AG10803 (cell line): ENCODE measurements around the gene CLOCK.
"Not testable (repeated sequence)": the region's sequence is repeated elsewhere in the genome, so short reads cannot be mapped to it uniquely, and the experiment has no call there.

ENCODE experiments used
- DNase-seq: peaks from one replicate; pipeline ENCODE4 v3.0.0; 2010; ENCODE audit warnings: low read depth
- H3K4me3 ChIP-seq: 2 replicates; pipeline ENCODE4 v1.5.1; 2011; ENCODE audit warnings: mild to moderate bottlenecking, low read length, control low read depth
- TF ChIP-seq, protein P1 (sequence below): conservative IDR thresholded peaks from 2 replicates; pipeline ENCODE4 v1.5.1; 2011; ENCODE audit warnings: mild to moderate bottlenecking, low read length, control low read depth, inconsistent platforms

The CLOCK gene

DNA sequence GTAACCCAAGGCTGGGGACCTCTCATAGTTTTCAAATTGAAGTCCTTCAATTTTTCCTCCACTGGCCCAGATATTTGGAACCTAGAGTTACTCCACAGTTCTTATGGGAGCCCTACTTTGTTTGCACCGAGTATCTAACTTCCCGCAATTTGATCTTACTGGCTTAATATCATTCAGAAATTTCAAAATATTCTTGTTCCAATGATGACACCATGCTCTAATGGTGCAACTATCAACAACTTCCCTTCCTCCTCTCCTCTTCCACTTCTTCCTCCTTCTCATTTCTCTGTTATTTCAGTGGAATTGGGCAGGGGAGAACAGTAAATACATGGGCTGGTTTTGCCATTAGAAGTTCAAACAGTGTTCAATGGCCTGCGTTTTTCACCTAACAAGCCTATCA is 25.1 kb upstream of the CLOCK start:
- TF ChIP-seq, protein P1, sequence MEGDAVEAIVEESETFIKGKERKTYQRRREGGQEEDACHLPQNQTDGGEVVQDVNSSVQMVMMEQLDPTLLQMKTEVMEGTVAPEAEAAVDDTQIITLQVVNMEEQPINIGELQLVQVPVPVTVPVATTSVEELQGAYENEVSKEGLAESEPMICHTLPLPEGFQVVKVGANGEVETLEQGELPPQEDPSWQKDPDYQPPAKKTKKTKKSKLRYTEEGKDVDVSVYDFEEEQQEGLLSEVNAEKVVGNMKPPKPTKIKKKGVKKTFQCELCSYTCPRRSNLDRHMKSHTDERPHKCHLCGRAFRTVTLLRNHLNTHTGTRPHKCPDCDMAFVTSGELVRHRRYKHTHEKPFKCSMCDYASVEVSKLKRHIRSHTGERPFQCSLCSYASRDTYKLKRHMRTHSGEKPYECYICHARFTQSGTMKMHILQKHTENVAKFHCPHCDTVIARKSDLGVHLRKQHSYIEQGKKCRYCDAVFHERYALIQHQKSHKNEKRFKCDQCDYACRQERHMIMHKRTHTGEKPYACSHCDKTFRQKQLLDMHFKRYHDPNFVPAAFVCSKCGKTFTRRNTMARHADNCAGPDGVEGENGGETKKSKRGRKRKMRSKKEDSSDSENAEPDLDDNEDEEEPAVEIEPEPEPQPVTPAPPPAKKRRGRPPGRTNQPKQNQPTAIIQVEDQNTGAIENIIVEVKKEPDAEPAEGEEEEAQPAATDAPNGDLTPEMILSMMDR = no peak
- no peak overlapping the region for H3K4me3 ChIP-seq
- no peak for DNase-seq

DNA sequence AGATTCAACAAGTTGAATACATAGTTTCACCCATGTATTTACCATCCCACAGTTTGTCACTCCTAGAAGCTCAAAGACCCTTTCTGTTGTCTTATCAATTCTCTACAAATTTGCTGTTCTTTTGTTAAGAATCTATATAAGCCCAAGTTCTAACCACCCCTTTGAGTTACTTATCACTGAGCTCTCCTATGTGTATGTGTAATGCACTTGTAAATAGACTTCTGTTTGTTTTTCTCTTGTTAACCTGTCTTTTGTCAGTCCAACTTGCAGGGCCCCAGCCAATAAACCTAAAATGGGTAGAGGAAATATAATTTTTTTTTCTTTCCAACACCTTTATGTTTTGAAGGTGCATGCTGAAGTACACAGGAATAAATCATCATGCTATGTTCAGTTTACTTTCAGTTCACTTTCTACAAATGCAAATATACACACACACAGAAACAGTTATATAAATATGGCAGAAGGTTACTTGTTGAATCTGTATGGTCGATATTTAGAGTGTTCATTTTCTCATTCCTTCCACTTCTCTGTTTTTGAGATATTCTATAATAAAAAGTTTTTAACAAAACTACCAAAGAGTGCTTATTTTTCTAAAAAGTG is 22.3 kb upstream of the CLOCK start:
- H3K4me3 ChIP-seq = no peak overlapping the region
- DNase-seq = no peak
- TF ChIP-seq, protein P1 = no peak

- TF ChIP-seq, protein P1 = no peak
- DNase-seq = no peak
- H3K4me3 ChIP-seq = no peak overlapping the region
Measured at GRCh38 chr4:55561889-55562288, 15.2 kb upstream of the CLOCK start.

DNA sequence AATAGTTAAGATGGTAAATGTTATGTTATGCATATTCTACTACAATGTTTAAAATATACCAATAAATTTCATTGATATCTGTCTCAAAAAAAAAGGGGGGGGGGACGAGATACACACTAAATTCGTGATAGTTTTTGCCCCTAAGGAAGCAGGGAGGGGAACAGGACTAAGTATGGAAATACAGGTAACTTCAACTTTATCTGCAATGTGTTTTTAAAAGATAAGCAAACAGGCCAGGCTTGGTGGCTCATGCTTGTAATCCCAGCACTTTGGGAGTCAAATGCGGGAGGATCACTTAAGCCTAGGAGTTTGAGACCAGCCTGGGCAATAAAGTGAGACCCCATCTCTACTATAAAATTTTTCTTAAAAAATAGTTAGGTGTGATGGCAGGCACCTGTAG is 13.4 kb upstream of the CLOCK start:
- TF ChIP-seq, protein P1 = no peak
- DNase-seq = no peak
- no peak overlapping the region for H3K4me3 ChIP-seq

DNA sequence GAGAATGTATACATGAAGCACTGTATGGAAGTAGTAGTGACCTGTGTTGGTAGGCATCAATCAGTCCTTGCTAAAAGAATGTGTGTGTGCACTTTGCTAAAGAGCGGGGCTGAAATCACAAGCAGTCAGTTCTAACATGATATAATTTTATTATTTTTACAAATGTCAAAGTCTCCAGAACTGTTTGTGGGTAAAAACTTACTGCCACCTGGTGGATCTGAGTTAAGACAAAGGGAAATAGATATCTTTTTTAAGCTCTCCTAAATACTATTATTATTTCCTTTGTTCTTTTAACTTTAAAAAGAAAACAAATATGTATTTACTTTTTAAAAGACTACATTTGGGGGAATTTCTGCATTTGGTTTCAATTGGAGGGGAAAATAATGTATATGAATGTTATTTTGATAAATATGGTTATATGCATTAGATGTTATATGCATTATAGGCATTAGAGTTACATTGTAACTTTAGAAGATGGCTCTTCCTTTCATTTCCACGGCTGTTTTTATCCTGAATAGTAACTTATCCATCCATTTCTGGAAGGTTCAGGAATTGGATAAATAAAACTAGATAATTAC is 7.8 kb upstream of the CLOCK start:
- TF ChIP-seq, protein P1 = peak; percentile 67
- H3K4me3 ChIP-seq = no peak overlapping the region
- peak; percentile 69 for DNase-seq

DNA sequence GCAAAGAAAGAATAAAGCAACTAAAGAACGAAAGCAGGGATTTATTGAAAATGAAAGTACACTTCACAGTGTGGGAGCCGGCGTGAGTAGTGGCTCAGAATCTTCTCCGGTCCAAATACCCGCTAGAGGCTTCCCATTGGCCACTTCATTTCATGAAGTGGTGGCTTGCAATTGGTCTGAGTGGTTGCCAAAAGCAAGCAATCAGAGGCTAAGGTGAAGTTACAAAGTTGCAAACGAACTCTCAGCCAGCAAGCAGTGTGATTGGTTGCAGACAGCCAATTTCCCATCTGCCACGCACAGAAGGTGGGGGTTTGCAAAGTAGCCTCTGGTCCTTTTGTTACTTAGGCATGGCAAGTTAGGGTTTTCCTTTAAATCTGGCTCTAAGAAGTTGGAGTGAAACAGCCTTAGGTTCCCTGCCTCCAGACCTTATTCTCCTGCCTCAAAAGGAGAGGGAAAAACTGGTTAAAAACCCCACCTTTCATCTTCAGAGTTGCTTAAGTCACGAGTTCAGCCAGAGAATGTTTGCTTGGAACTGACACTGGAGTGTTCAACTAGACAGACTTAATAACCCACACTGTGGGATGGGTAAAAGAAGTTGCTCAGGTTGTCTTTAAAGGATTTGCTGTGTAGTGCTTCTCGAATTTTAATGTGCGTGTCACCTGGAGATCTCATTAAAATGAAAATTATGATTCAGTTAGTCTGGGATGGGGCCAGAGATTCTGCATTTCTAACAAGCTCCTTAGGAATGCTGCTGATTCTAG is 6.9 kb upstream of the CLOCK start:
- TF ChIP-seq, protein P1 = 0 out of 2 replicates have a peak, but pooled peaks have one; percentile 7
- peak; percentile 79 for DNase-seq
- H3K4me3 ChIP-seq = peak overlapping the region; percentile 52

DNA sequence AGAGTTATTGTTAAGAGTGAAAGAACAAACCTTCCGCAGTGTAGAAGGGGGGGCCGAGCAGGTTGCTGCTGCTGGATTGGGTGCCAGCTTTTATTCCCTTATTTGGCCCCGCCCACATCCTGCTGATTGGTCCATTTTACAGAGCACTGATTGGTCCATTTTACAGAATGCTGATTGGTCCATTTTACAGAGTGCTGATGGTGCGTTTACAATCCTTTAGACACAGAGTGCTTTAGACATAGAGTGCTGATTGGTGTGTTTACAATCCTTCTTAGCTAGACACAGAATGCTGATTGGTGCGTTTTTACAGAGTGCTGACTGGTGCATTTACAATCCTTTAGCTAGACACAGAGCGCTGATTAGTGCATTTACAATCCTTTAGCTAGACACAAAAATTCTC is 5.3 kb upstream of the CLOCK start:
- H3K4me3 ChIP-seq, DNase-seq: not testable (repeated sequence)
